GM12874 (cell line): ENCODE results near the gene MS4A7.

Experiments used
- CTCF ChIP-seq: IDR thresholded peaks from 2 replicates; pipeline ENCODE4 v1.5.1; 2011; ENCODE audit warnings: low read depth, mild to moderate bottlenecking, control low read depth, low read length, moderate library complexity; ENCODE audit not compliant: insufficient read depth

MS4A7 gene

DNA sequence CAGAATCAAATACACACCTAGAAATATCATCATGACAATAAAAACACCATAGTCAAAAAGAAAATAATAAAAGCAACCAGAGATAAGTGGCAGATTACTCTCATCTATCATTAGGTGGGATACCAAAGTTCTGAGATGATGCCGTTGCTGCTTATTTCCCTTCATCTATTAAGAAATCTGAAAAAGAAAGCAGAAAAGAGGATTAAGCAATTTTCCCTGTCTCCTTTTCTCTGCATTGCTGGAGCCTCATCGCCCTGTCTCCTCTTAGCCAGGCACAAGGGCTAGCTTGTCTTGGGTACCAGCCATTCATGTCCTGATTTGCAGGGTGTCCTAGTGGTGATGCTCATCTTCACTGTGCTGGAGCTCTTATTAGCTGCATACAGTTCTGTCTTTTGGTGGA is 14.0 kb downstream of the MS4A7 start:
- no peak for TF ChIP-seq CTCF

- TF ChIP-seq CTCF, result no peak
Measured at GRCh38 chr11:60393016-60393415, 14.7 kb downstream of the MS4A7 start.

DNA sequence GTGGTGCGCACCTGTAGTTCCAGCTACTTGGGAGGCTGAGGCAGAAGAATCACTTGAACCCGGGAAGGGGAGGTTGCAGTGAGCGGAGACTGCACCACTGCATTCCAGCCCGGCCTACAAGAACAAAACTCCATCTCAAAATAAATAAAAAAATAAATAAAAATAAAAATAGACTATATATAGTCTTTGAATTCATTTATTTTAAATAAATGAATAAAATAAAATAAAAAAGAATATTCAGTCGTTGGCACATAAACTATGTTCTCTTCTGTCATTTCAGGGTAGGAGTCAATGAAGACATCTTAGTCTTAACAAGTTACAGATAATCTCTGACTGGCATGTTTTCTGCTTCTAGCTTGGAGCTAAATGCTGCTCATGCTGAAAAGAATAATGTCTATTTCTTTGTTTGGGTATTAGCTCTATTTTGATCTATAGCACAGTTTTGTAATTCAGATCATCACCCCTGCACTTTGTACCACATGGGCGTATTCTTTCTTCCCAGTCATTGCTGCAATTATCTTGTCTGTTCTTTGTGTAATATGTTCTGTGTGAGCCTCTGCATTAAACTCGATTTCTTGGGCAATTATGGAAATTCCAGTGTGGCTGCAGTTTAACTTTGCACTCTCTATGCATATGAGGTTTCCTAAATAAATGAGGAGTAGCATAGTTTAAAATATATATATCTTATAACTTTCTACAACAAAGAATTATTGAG is 16.5 kb downstream of the MS4A7 start:
- no peak for TF ChIP-seq CTCF

DNA sequence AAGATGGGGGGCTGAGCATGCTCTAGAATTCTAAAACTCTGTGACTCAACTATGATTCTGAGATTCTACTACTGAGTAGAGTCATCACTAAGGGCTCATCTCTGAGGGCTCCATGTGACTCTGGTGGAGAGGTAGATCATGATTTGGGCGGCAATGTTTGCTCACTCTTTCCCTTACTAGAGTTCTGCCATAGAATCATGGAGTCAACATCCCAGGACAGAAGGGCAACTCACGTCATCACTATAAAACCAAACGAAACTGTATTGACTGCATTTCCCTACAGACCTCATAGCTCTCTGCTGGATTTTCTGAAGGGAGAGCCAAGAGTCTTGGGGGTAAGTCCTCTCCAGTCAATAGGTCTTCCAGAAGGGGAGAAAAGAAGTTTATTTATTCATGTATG is 18.1 kb downstream of the MS4A7 start, which contains the start of gene MS4A14:
TSS of gene MS4A14 (plus strand) at position 78 of the 400 bp plus-strand sequence. CDS start at position 198, 120 bp downstream.
- no peak for TF ChIP-seq CTCF

GRCh38 chr11:60396799-60397198 is 18.5 kb downstream of the MS4A7 start:
- TF ChIP-seq CTCF, result no peak

GRCh38 chr11:60420015-60420414 is 41.7 kb downstream of the MS4A7 start:
- TF ChIP-seq CTCF, result no peak

DNA sequence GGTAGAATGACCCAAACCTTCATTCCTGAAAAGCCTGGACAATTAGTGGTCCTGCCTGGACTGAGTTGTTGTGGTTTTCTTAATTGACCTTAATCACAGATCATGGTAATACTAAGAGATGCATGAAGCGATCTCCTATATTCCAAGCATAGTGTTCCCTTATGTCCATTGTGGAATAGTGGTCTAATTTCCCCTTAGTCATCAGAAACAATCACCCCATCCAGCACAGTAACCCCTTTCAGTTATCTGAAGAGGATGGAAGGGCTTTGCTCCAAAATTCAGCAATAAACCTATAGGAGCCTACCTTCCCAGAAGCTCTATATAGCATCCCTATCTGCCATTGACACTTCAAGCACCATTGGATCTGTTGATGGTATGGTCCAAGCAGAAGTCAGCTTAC is 44.3 kb downstream of the MS4A7 start:
- TF ChIP-seq CTCF, result no peak
